Mammary epithelial cell (primary cell): ENCODE measurements around the gene KLHL25.

Experiments
- CTCF ChIP-seq, 2 donors: IDR thresholded peaks in 1 of 2; conservative IDR thresholded peaks in 1 of 2; 2 replicates each; pipeline ENCODE4 v1.5.1; 2011 to 2012; ENCODE audit warnings: inconsistent platforms in 2 of 2, low read length in 2 of 2, mild to moderate bottlenecking in 2 of 2, control low read depth in 1 of 2, low read depth in 1 of 2; ENCODE audit not compliant: insufficient read depth in 1 of 2; ENCODE audit errors: extremely low read depth in 1 of 2
- EZH2 ChIP-seq: IDR thresholded peaks from 2 replicates; pipeline ENCODE4 v1.6.1; 2012; ENCODE audit warnings: low read length, inconsistent platforms, borderline replicate concordance

DNA sequence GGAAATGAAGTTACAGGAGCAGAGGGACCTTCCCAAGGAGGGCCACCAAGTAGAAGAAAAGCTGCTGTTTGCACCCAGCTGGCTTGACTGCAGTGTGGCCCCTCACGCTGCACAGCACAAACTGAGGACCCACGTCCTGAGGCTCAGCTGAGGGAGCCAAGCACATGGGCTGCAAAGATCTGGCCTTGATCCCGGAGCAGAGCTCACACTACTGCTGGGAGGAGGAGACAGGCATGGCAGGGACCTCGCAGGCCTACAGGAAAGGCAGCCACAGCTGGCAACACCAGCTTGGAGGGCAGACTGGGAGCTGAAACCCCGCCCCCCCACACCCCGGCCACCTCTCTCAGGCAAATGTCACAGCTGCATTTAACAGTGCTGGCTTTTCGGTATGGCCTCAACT, 39.7 kb downstream of the KLHL25 start:
- no peak for TF ChIP-seq CTCF (conservative IDR thresholded peaks at IDR 0.05 in 1 of 2, IDR thresholded peaks at IDR 0.05 in 1 of 2; ENCODE audit: extremely low read depth in 1 of 2, insufficient read depth in 1 of 2, low read depth in 1 of 2, low read length in 2 of 2)
- TF ChIP-seq EZH2 = no peak
